A549 (cell line): ENCODE measurements around the gene ZNF789.

Experiments
- CTCF ChIP-seq: fragments of >200 bp; sonication (Bioruptor Twin); formaldehyde crosslinking; IDR thresholded peaks from 3 replicates; pipeline ENCODE4 v1.5.1; 2016
- RAD21 ChIP-seq, 2 experiments: fragments of >200 bp in 1 of 2; sonication (Bioruptor Twin) in 1 of 2; formaldehyde crosslinking in 1 of 2; IDR thresholded peaks in 1 of 2; conservative IDR thresholded peaks in 1 of 2; 2 replicates in 1 of 2; 3 replicates in 1 of 2; pipeline ENCODE4 v1.6.1; 2012 to 2018; ENCODE audit warnings: inconsistent platforms in 1 of 2

GRCh38 chr7:99489235-99489634 lies 16.5 kb downstream of the ZNF789 start:
- TF ChIP-seq CTCF (no peak), RAD21 (conservative IDR thresholded peaks at IDR 0.05 in 1 of 2, IDR thresholded peaks at IDR 0.05 in 1 of 2) (no peak)
